RWPE2 (cell line): ENCODE data around the gene CADPS.

ENCODE experiments used
- ATAC-seq: fragments of 200-7000 bp; cut with Tn5 transposase; 3 replicates; pipeline ENCODE4 v1.9.1; 2021; ENCODE audit warnings: low read depth
- DNase-seq: peaks from one replicate; pipeline ENCODE4 v3.0.0-alpha.2; 2020; ENCODE audit warnings: low spot score
- H3K27ac ChIP-seq: fragments of 450-650 bp; 2 replicates; pipeline ENCODE4 v1.5.1; 2017; ENCODE audit warnings: mild to moderate bottlenecking; ENCODE audit not compliant: poor library complexity, severe bottlenecking
- H3K27me3 ChIP-seq: fragments of 250-450 bp; sonication (Bioruptor Pico); 2 replicates; pipeline ENCODE4 v1.5.1; 2021; ENCODE audit warnings: mild to moderate bottlenecking, moderate library complexity; ENCODE audit not compliant: insufficient read depth, poor library complexity, severe bottlenecking
- H3K36me3 ChIP-seq: fragments of 250-450 bp; sonication (Bioruptor Pico); 2 replicates; pipeline ENCODE4 v1.5.1; 2020; ENCODE audit warnings: low read depth, mild to moderate bottlenecking, moderate library complexity
- H3K4me1 ChIP-seq: fragments of 250-450 bp; sonication (Bioruptor Pico); 2 replicates; pipeline ENCODE4 v1.5.1; 2021; ENCODE audit warnings: mild to moderate bottlenecking, moderate library complexity; ENCODE audit not compliant: insufficient read depth, poor library complexity, severe bottlenecking
- H3K4me3 ChIP-seq: fragments of 250-450 bp; sonication (Bioruptor Pico); 2 replicates; pipeline ENCODE4 v1.5.1; 2021; ENCODE audit warnings: mild to moderate bottlenecking, moderate library complexity; ENCODE audit not compliant: severe bottlenecking
- H3K9me3 ChIP-seq: fragments of 250-450 bp; sonication (Bioruptor Pico); 2 replicates; pipeline ENCODE4 v1.5.1; 2021; ENCODE audit warnings: mild to moderate bottlenecking, moderate library complexity; ENCODE audit not compliant: severe bottlenecking
- CTCF ChIP-seq: fragments of 450-650 bp; IDR thresholded peaks from one replicate; pipeline ENCODE4 v1.5.1; 2017; ENCODE audit warnings: mild to moderate bottlenecking, moderate library complexity; ENCODE audit not compliant: poor library complexity, severe bottlenecking

Gene CADPS

GRCh38 chr3:62653796-62654195 is 221.4 kb downstream of the CADPS start:
- no peak overlapping the region for H3K4me3 ChIP-seq
- no peak for TF ChIP-seq CTCF

GRCh38 chr3:62647711-62648110 is 227.5 kb downstream of the CADPS start:
- no peak overlapping the region for H3K27ac ChIP-seq
- DNase-seq (no peak), ATAC-seq (no peak)
- H3K4me3 ChIP-seq: no peak overlapping the region
- H3K27me3 ChIP-seq: no peaks in the 10 kb centered on the region
- H3K36me3 ChIP-seq: no peaks in the 10 kb centered on the region
- no peaks in the 10 kb centered on the region for H3K9me3 ChIP-seq
- no peak for TF ChIP-seq CTCF
- H3K4me1 ChIP-seq: no peaks in the 10 kb centered on the region

More at GRCh38 chr3:62653796-62654195, 221.4 kb downstream of the CADPS start:
- no peaks in the 10 kb centered on the region for H3K9me3 ChIP-seq
- H3K27me3 ChIP-seq: no peaks in the 10 kb centered on the region
- DNase-seq (no peak), ATAC-seq (no peak)
- no peaks in the 10 kb centered on the region for H3K4me1 ChIP-seq
- no peak overlapping the region for H3K27ac ChIP-seq
- no peaks in the 10 kb centered on the region for H3K36me3 ChIP-seq

DNA sequence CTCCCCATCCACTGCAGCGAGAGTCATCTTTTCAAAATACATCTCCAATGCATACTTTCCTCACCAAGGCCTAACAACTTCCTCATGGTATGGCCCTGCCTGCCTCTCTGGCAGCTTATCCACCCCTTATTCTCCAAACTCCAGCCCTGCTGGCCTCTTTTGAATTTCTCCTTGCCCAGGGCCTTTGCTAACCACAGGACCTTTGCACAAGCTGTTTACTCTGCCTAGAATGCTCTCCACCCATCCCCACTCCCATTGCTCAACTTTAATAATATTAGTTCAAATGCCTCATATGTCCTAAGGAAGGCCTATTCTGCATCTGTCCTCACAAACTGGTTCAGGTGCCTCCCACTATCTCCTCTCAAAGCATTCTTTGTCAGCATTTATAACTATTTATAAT is 230.7 kb downstream of the CADPS start:
- ATAC-seq: no peak
- TF ChIP-seq CTCF: no peak
- no peaks in the 10 kb centered on the region for H3K36me3 ChIP-seq
- H3K4me1 ChIP-seq: no peaks in the 10 kb centered on the region
- no peak for DNase-seq
- no peak overlapping the region for H3K27ac ChIP-seq
- no peak overlapping the region for H3K4me3 ChIP-seq
- no peaks in the 10 kb centered on the region for H3K27me3 ChIP-seq
- H3K9me3 ChIP-seq: no peaks in the 10 kb centered on the region

DNA sequence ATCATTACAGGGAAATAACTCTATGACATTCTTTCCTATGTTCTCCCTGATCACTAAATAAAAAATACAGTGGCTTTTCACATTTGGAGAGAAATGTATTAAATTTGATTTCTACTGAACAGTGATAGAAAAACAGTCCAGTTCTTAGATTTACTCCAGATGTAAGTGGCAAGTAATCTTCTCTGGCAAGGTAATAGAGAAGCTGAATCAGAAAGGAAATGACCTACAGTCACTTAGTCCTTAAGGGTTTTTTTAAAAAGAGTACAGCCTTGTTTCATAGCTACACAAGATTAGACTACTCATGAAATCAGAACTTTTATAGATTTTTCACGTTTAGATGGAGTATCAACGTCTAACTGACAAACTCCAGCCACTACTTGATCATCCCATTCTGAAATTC is 236.9 kb downstream of the CADPS start:
- H3K4me3 ChIP-seq: no peak overlapping the region
- H3K27me3 ChIP-seq: no peaks in the 10 kb centered on the region
- H3K27ac ChIP-seq: no peak overlapping the region
- H3K4me1 ChIP-seq: no peaks in the 10 kb centered on the region
- H3K36me3 ChIP-seq: no peaks in the 10 kb centered on the region
- no peak for TF ChIP-seq CTCF
- H3K9me3 ChIP-seq: no peaks in the 10 kb centered on the region
- no peak for DNase-seq
- ATAC-seq: no peak

DNA sequence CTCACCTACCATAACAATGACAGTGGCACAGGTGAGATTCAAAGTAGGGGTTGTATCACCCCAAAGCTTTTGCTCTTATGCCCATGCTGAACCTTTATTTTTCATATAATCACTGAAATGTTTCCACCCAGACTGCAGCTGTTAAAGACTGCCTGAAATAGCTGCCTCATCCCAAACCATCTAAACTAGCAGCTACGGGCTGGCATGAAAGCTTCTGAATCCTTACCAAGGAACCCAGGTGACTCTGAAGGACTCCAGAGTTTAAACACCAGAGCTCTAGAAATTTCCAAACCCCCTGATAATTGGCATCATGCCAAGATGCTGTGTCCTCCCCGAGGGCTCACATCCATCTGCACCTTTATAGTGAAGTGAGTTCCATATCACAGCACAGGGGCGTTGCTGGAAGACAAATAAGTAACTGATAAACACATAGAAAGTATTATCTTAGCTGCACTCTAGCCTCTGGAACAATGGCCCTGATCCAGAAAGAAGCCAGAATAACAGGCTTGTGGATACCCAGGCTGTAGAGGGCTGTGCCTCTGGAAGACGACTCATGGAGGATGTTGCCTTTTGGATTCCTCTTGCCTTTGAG is 238.9 kb downstream of the CADPS start:
- no peaks in the 10 kb centered on the region for H3K9me3 ChIP-seq
- H3K27me3 ChIP-seq: no peaks in the 10 kb centered on the region
- H3K4me1 ChIP-seq: no peaks in the 10 kb centered on the region
- TF ChIP-seq CTCF: no peak
- no peak overlapping the region for H3K27ac ChIP-seq
- no peak for ATAC-seq
- H3K36me3 ChIP-seq: no peaks in the 10 kb centered on the region
- no peak for DNase-seq
- no peak overlapping the region for H3K4me3 ChIP-seq
